HuH-7 (cell line): ENCODE data around the gene SLC6A17.

Source experiments
- DNase-seq: peaks from one replicate; pipeline ENCODE4 v3.0.0; 2011; ENCODE audit warnings: low spot score

SLC6A17 gene

GRCh38 chr1:110205156-110205555, 54.9 kb downstream of the SLC6A17 start:
- no peak for DNase-seq

- DNase-seq = no peak
These were observed 55.4 kb downstream of the SLC6A17 start for GRCh38 chr1:110205591-110206155.

- DNase-seq = no peak
These were observed 56.1 kb downstream of the SLC6A17 start for GRCh38 chr1:110206261-110206920.

- DNase-seq = peak; percentile 88
These were observed 57.5 kb downstream of the SLC6A17 start for GRCh38 chr1:110207831-110208230.

- DNase-seq = no peak
These were observed 58.8 kb downstream of the SLC6A17 start for GRCh38 chr1:110208916-110209645.

GRCh38 chr1:110209715-110210603, 59.7 kb downstream of the SLC6A17 start, which contains the start of gene KCNC4:
KCNC4 (plus strand) TSS chr1:110210314; CDS start chr1:110211500, 1,186 bp downstream.
- DNase-seq = peak; percentile 91

- peak; percentile 34 for DNase-seq
These were observed 60.6 kb downstream of the SLC6A17 start for GRCh38 chr1:110210604-110211495.

- DNase-seq = no peak
These were observed 61.3 kb downstream of the SLC6A17 start for GRCh38 chr1:110211496-110212168.

GRCh38 chr1:110212169-110213142, 62.2 kb downstream of the SLC6A17 start:
- DNase-seq = no peak

GRCh38 chr1:110213143-110213540, 62.8 kb downstream of the SLC6A17 start:
- no peak for DNase-seq

GRCh38 chr1:110214454-110215404, 64.4 kb downstream of the SLC6A17 start:
- DNase-seq = peak; percentile 52

- no peak for DNase-seq
These were observed 65.6 kb downstream of the SLC6A17 start for GRCh38 chr1:110215621-110216515.

GRCh38 chr1:110216844-110217444, 66.7 kb downstream of the SLC6A17 start:
- no peak for DNase-seq

GRCh38 chr1:110218137-110218536, 67.8 kb downstream of the SLC6A17 start:
- no peak for DNase-seq

- DNase-seq = peak; percentile 34
These were observed 68.4 kb downstream of the SLC6A17 start for GRCh38 chr1:110218739-110219138.

- DNase-seq = no peak
These were observed 70.0 kb downstream of the SLC6A17 start for GRCh38 chr1:110220324-110220723.

- DNase-seq = no peak
These were observed 70.8 kb downstream of the SLC6A17 start for GRCh38 chr1:110221119-110221518.
